GM20431 (cell line): ENCODE results near the gene RMC1.
"Not testable (repeated sequence)": the region's sequence is repeated elsewhere in the genome, so short reads cannot be mapped to it uniquely, and the experiment has no call there.

Source experiments
- in situ Hi-C: fragments of 300-500 bp; cut with MseI, MboI; formaldehyde crosslinking; loops from one replicate; pipeline ENCODE4 v1.15.0; 2020; ENCODE audit warnings: low sequenced_read_pairs; ENCODE audit not compliant: unreplicated experiment

RMC1 gene

GRCh38 chr18:23577521-23577920 lies 74.2 kb downstream of the RMC1 start:
- in situ Hi-C loops: not testable (repeated sequence)

- in situ Hi-C loops: no loop called here
Observed at GRCh38 chr18:23578067-23578701, 74.9 kb downstream of the RMC1 start.

- in situ Hi-C loops: no loop called here
Observed at GRCh38 chr18:23578891-23579653, 75.8 kb downstream of the RMC1 start.

DNA sequence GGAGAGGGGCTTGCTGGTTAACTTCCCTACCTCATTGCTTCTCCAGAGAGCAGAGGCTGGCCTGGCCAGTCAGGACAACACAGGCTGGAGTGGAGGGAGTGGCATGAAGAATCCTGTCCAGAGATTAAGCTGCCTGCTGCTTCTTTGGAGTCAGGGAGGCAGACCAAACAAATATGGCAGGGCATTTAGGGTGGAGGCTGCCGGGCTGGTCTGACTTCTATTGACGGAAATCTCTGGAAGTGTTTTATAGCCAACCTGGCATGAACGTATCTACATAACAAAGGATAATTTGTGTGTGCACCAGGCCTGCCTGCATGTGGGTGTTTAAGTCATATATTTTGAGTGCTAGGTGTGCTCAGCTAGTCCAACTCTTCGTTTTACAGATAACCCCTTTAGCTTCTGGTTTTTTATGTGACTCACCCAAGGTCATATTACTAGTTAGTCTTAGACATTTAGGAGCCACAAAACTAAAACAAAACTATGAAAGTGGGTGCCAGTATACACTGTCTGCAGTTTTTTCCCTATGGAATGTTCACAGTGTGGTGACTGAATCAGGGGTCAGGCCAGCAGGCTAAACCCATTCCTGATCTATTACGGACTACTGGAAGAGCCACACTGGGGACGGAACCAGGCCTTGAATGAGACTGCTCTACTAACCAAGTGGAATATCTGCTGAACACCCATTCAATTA lies 77.5 kb downstream of the RMC1 start:
- in situ Hi-C loops: no loop called here
